A673 (cell line): ENCODE measurements around the gene LCN1. TPM values are rescaled to one million over a fixed set of nuclear protein-coding genes. Genes with fewer than 3 reads are reported as not detected.

ENCODE experiments used
- BruUV-seq: library from RNA; stranded (reverse); fragments of 400-500 nt; replicated peaks from 2 replicates; lab custom pipeline; 2021; lab: Mats Ljungman, UMichigan
- CTCF ChIA-PET: fragments of 300-600 bp; sonication (Branson Sonifier 250); formaldehyde crosslinking; loops from one replicate; lab custom pipeline; 2022; ENCODE audit warnings: antibody characterized with exemption; lab: Charles Lee
- POLR2A ChIA-PET: fragments of 300-600 bp; sonication (Branson Sonifier 250); formaldehyde crosslinking; loops from one replicate; lab custom pipeline; 2022; ENCODE audit warnings: antibody characterized with exemption; ENCODE audit not compliant: low non-redundant PET; lab: Charles Lee
- DNase-seq: peaks from one replicate; pipeline ENCODE4 v3.0.0-alpha.2; 2015; ENCODE audit warnings: low spot score
- H3K27ac ChIP-seq: fragments of 200-600 bp; sonication (generic); 2 replicates; pipeline ENCODE4 v1.5.1; 2016; ENCODE audit warnings: mixed run types, low read depth, mild to moderate bottlenecking, mixed read lengths, antibody characterized with exemption, low read length; ENCODE audit not compliant: poor library complexity, severe bottlenecking
- H3K27me3 ChIP-seq: fragments of 200-600 bp; sonication (generic); replicated peaks from 2 replicates; pipeline ENCODE4 v1.6.1; 2017; ENCODE audit warnings: mixed run types, low read depth, mild to moderate bottlenecking, mixed read lengths, antibody characterized with exemption, low read length; ENCODE audit not compliant: insufficient read depth, poor library complexity
- H3K36me3 ChIP-seq: fragments of 200-600 bp; sonication (generic); 2 replicates; pipeline ENCODE4 v1.6.1; 2016; ENCODE audit warnings: mixed run types, mild to moderate bottlenecking, mixed read lengths, antibody characterized with exemption, low read length; ENCODE audit not compliant: insufficient read depth, poor library complexity, severe bottlenecking
- H3K4me1 ChIP-seq: fragments of 200-600 bp; sonication (generic); 2 replicates; pipeline ENCODE4 v1.6.1; 2017; ENCODE audit warnings: mixed run types, mild to moderate bottlenecking, mixed read lengths, antibody characterized with exemption, low read length; ENCODE audit not compliant: insufficient read depth, poor library complexity, severe bottlenecking
- H3K4me3 ChIP-seq: fragments of 200-600 bp; sonication (generic); 2 replicates; pipeline ENCODE4 v1.5.1; 2016; ENCODE audit warnings: low read depth, mixed run types, mild to moderate bottlenecking, mixed read lengths, low read length; ENCODE audit not compliant: poor library complexity, severe bottlenecking
- H3K9me3 ChIP-seq: fragments of 200-600 bp; sonication (generic); 2 replicates; pipeline ENCODE4 v1.6.1; 2016; ENCODE audit warnings: mixed run types, low read depth, mild to moderate bottlenecking, mixed read lengths, antibody characterized with exemption, low read length; ENCODE audit not compliant: poor library complexity, severe bottlenecking
- CTCF ChIP-seq: fragments of 300-800, 200-600 bp; sonication (generic); conservative IDR thresholded peaks from 2 replicates; pipeline ENCODE4 v1.5.1; 2017; ENCODE audit warnings: low read depth, mild to moderate bottlenecking, antibody characterized with exemption, low read length, moderate library complexity, mixed read lengths
- EZH2 ChIP-seq: fragments of 200-600 bp; sonication (generic); IDR thresholded peaks from 2 replicates; pipeline ENCODE4 v1.6.1; 2017; ENCODE audit warnings: borderline replicate concordance, low read depth, mild to moderate bottlenecking, mixed read lengths, antibody characterized with exemption, low read length; ENCODE audit not compliant: poor library complexity, severe bottlenecking
- intact Hi-C: fragments of 100-400 bp; cut with micrococcal nuclease; formaldehyde crosslinking; loops from one replicate; pipeline ENCODE4 v1.10.0; 2022; ENCODE audit not compliant: unreplicated experiment
- total RNA-seq: library from RNA; stranded (reverse); gene quantifications from 2 replicates; pipeline ENCODE4 v1.2.3, GENCODE V29; 2021

Gene LCN1
- total RNA-seq, 1 experiment from 2014 or later = not detected

- ChIA-PET POLR2A (no interaction called here), CTCF (no interaction called here)
- BruUV-seq = no TSS peak
Observed at GRCh38 chr9:135570456-135570855, 49.2 kb downstream of the LCN1 start.

GRCh38 chr9:135572233-135572632 is 51.0 kb downstream of the LCN1 start:
- POLR2A ChIA-PET = no interaction called here
- DNase-seq = no peak
- H3K4me1 ChIP-seq = no peaks in the 10 kb centered on the region
- H3K9me3 ChIP-seq = peaks cover 6% of the 10 kb centered on the region
- no peak for TF ChIP-seq EZH2
- TF ChIP-seq CTCF = no peak
- intact Hi-C loops = no loop called here
- BruUV-seq = no TSS peak
- H3K27me3 ChIP-seq = peaks cover 35% of the 10 kb centered on the region
- no peaks in the 10 kb centered on the region for H3K36me3 ChIP-seq
- H3K4me3 ChIP-seq = no peak overlapping the region
- no peak overlapping the region for H3K27ac ChIP-seq
- CTCF ChIA-PET = no interaction called here

More at GRCh38 chr9:135570456-135570855, 49.2 kb downstream of the LCN1 start:
- intact Hi-C loops = no loop called here
- no peak for TF ChIP-seq EZH2
- no peak for TF ChIP-seq CTCF
- no peak overlapping the region for H3K27ac ChIP-seq
- DNase-seq = no peak
- H3K4me3 ChIP-seq = no peak overlapping the region
- H3K9me3 ChIP-seq = peaks cover 6% of the 10 kb centered on the region
- H3K4me1 ChIP-seq = no peaks in the 10 kb centered on the region
- peaks cover 45% of the 10 kb centered on the region for H3K27me3 ChIP-seq
- no peaks in the 10 kb centered on the region for H3K36me3 ChIP-seq

- no peaks in the 10 kb centered on the region for H3K4me1 ChIP-seq
- H3K4me3 ChIP-seq = no peak overlapping the region
- H3K27ac ChIP-seq = no peak overlapping the region
- POLR2A ChIA-PET = no interaction called here
- intact Hi-C loops = no loop called here
- peaks cover 6% of the 10 kb centered on the region for H3K9me3 ChIP-seq
- peaks cover 28% of the 10 kb centered on the region for H3K27me3 ChIP-seq
- no peak for DNase-seq
- TF ChIP-seq EZH2 (no peak), CTCF (no peak)
- CTCF ChIA-PET = no interaction called here
- no TSS peak for BruUV-seq
- H3K36me3 ChIP-seq = no peaks in the 10 kb centered on the region
Observed at GRCh38 chr9:135573124-135573523, 51.9 kb downstream of the LCN1 start.
